ENCODE data around the gene ADORA1. TPM values are rescaled to one million over a fixed set of nuclear protein-coding genes. Genes with fewer than 3 reads are reported as not detected.

ADORA1 gene
- total RNA-seq (2022; extraction: Qiagen RNA extraction; ENCODE audit: low read depth), result 0.27 to 1.6 TPM (median 1.0 TPM) in 5 replicates

DNA sequence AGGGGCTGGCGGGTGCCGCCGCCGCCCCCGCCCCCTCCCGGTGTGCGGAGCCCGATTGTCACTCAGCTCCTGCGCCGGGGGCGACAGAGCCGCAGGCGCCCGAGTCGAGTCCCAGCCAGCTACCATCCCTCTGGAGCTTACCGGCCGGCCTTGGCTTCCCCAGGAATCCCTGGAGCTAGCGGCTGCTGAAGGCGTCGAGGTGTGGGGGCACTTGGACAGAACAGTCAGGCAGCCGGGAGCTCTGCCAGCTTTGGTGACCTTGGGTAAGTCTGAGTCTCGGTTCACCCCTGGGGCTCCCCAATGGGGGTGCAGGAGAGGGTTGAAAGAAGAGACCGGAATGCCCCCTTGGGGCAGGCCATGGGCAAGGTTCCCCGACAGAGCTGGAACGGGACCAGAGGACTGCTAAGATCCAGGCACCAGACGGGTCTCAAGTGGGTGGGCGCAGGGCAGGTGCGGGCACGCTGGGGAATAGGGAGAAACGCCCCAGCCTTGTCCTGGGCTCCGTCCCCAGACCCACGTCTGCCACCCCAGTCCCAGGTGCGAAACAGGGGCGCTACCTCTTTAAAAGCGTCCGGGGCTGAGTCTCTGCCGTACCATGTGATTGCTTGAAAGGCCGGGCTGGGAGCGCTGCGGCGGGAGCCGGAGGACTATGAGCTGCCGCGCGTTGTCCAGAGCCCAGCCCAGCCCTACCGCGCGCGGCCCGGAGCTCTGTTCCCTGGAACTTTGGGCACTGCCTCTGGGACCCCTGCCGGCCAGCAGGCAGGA is at the start of gene ADORA1:
Gene ADORA1 (plus strand): TSS at position 61 of the 765 bp plus-strand sequence. CDS start 1,116 bp downstream, outside the sequence.

DNA sequence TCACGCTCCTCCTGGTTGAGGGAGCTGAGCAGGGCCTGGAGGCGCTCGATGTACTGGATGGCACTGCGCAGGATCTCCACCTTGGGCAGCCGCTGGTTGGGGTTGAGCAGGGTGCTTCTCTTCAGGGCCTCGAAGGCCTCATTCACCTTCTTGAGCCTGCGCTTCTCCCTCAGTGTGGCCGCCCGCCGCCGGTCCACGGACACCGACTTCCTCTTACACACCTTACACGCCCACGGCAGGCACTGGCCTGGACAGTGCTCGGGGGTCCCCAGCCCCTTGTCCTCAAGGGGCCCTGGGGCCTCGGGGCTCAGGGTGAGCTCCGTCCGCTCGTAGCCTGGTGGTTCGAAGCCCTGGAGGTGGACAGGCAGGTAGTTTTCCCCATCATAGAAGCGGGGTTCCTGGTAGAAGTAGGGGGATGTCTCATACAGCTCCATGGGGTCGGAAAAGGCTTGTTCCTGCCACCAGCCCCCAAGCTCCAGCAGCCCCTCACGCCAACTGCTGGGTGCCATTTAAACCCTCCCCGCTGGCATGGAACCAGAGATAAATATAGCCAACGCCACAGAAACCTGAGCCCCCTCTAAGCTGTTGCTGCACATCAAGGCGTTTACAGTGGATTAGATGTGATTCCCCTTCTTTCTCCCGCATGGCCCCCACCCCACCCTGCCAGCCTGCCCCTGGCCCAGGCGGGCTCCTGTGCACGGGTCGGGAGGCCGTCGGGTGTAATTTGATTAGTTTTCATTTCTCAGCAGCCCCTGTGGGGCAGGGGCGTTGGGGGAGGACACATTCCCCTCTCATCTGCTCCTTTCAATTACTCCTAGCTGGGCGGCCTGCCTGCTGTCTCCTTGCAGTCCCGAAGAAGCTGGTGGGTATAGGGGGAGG is 41.8 kb upstream of the ADORA1 start, which contains the start of gene MYOG:
Gene MYOG (minus strand): TSS at position 485 of the 879 bp plus-strand sequence. CDS start 51 bp downstream, at position 434.

DNA sequence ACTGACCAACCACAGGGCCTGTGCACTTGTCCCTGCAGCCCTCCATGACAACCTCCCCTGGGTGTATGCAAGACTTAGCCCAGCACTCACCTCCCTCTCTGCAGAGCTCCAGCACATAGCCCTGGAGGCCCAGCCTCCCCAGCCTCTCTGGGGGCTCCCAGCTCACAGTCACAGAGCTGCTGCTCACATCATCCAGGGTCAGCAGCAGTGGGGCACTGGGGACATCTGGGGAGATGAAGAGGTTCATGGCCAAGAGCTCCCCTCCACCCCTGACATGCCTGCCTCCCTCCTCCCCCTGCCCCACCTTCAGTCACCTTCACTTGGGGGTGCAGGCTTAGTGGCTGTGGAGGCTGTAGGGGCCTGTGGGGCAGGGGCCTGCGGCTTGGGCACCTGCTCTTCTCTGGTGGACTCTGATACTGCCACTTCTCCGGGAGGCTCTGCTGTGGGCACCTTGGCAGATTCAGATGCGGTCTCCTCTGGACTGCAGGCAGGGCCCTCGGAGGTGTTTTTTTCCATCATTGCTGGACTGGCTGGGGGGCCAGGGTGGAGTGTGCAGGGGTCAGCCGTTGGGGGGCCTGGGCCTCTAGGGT is 47.8 kb downstream of the ADORA1 start, which contains the start of gene MYBPH:
Gene MYBPH (minus strand): TSS at position 590 of the 590 bp plus-strand sequence. CDS start 71 bp downstream, at position 519.

DNA sequence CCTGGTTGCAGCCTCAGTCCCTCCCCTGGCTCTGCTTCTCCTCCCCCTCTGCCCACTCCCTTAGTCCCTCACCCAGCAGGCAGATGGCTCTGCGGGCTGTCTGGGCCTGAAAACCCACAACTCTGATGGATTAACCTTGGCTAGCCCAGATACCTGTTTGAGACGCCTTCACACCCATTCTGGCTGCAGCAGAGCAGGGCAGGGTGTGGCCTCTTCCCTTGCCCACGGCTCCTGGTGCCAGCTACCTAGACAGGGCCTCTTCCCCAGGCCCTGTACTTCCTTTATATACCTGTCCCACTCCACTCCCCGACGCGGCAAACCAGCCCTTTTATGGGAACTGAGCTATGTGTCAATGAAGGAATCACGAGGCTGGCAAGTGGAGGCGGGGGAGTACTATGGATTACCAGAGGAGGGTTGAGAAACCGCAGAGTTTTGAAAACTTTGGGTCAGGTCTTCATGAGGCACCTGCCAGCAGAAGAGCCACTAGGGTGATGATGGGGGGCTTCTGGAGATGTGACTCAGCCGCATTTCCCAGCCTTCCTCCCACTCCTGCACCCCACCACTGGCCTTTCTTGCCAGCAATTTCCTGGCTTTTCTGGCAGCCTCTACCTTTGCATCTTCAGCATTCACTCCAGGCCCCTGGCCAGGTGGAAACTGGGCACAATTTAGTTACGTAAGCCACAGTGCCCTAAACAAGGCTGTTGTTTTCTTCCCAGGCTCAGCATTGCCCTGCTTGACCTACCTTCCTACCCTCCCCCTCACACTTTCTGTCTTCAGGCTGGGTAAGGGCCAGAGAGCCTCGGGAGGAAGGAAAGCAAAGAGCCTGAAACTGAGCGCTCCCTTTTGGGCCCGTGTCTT is 59.1 kb downstream of the ADORA1 start, which contains the start of gene CHI3L1:
Gene CHI3L1 (minus strand): TSS at position 259 of the 858 bp plus-strand sequence. CDS start 81 bp downstream, at position 178.

Other genes starting within 250 kb of the ADORA1 start
- gene RABIF, start 238.6 kb upstream of the ADORA1 start, total RNA-seq (2022; extraction: Qiagen RNA extraction; ENCODE audit: low read depth), result 14.4 to 15.3 TPM (median 14.7 TPM) in 5 replicates
- 16.2 to 20.9 TPM (median 16.9 TPM) in 5 replicates for gene KLHL12, start 200.5 kb upstream of the ADORA1 start, total RNA-seq (2022; extraction: Qiagen RNA extraction; ENCODE audit: low read depth)
- gene ADIPOR1, start 169.4 kb upstream of the ADORA1 start, total RNA-seq (2022; extraction: Qiagen RNA extraction; ENCODE audit: low read depth), result 57.1 to 68.6 TPM (median 64.9 TPM) in 5 replicates
- gene CYB5R1, start 160.5 kb upstream of the ADORA1 start, total RNA-seq (2022; extraction: Qiagen RNA extraction; ENCODE audit: low read depth), result 19.0 to 24.1 TPM (median 21.3 TPM) in 5 replicates
- gene TMEM183A, start 120.4 kb upstream of the ADORA1 start, total RNA-seq (2022; extraction: Qiagen RNA extraction; ENCODE audit: low read depth), result 44.1 to 50.0 TPM (median 47.1 TPM) in 5 replicates
- 0.38 to 1.4 TPM (median 0.64 TPM) in 5 replicates for gene PPFIA4, start 101.2 kb upstream of the ADORA1 start, total RNA-seq (2022; extraction: Qiagen RNA extraction; ENCODE audit: low read depth)
- not detected in 5 replicates for gene MYOG, start 41.7 kb upstream of the ADORA1 start, total RNA-seq (2022; extraction: Qiagen RNA extraction; ENCODE audit: low read depth)
- gene MYBPH, start 48.1 kb downstream of the ADORA1 start, total RNA-seq (2022; extraction: Qiagen RNA extraction; ENCODE audit: low read depth), result not detected in 5 replicates
- 0.18 TPM in 1 of 5 replicates, not detected in the others for gene CHI3L1, start 59.0 kb downstream of the ADORA1 start, total RNA-seq (2022; extraction: Qiagen RNA extraction; ENCODE audit: low read depth)
- not detected in 5 replicates for gene CHIT1, start 101.9 kb downstream of the ADORA1 start, total RNA-seq (2022; extraction: Qiagen RNA extraction; ENCODE audit: low read depth)
- 11.9 to 13.9 TPM (median 13.1 TPM) in 5 replicates for gene BTG2, start 177.8 kb downstream of the ADORA1 start, total RNA-seq (2022; extraction: Qiagen RNA extraction; ENCODE audit: low read depth)
- 0.06 to 0.21 TPM in 2 of 5 replicates, not detected in the others for gene FMOD, start 223.4 kb downstream of the ADORA1 start, total RNA-seq (2022; extraction: Qiagen RNA extraction; ENCODE audit: low read depth)